H1 (cell line): ENCODE measurements around the gene TPRA1. TPM values are rescaled to one million over a fixed set of nuclear protein-coding genes. Genes with fewer than 3 reads are reported as not detected.

Experiments used
- CTCF ChIA-PET: fragments of 300-600 bp; sonication (Branson Sonifier 250); formaldehyde crosslinking; loops from one replicate; lab custom pipeline; 2021; ENCODE audit not compliant: partially characterized antibody; lab: Charles Lee
- POLR2A ChIA-PET: fragments of 300-600 bp; sonication (Branson Sonifier 250); formaldehyde crosslinking; loops from one replicate; lab custom pipeline; 2021; ENCODE audit warnings: inconsistent platforms; ENCODE audit not compliant: partially characterized antibody; lab: Charles Lee
- DNase-seq, 2 experiments: peaks; one replicate each; pipeline versions ENCODE4 v3.0.0 to v3.0.0-alpha.2; 2010 to 2022; ENCODE audit warnings: low spot score in 2 of 2, low read depth in 1 of 2, mixed read lengths in 1 of 2
- FAIRE-seq: peaks from 2 replicates; lab custom pipeline; 2011; peaks lifted over from hg19 to GRCh38; lab: Jason Lieb, UNC
- H2AFZ ChIP-seq: 2 replicates; pipeline ENCODE4 v1.8.1; 2012; ENCODE audit warnings: low read length, inconsistent platforms
- H2AK5ac ChIP-seq: 2 replicates; pipeline ENCODE4 v1.6.1; 2013; ENCODE audit warnings: low read depth, low read length
- H2BK120ac ChIP-seq: replicated peaks from 2 replicates; pipeline ENCODE3; 2013; ENCODE audit warnings: low read depth, low read length, inconsistent platforms
- H2BK12ac ChIP-seq: 2 replicates; pipeline ENCODE4 v1.6.1; 2013; ENCODE audit warnings: low read depth, low read length
- H2BK15ac ChIP-seq: 2 replicates; pipeline ENCODE4 v1.6.1; 2013; ENCODE audit warnings: low read length
- H2BK20ac ChIP-seq: 2 replicates; pipeline ENCODE4 v1.6.1; 2013; ENCODE audit warnings: low read length
- H2BK5ac ChIP-seq: 2 replicates; pipeline ENCODE4 v1.6.1; 2013; ENCODE audit warnings: low read depth, low read length
- H3K14ac ChIP-seq: 2 replicates; pipeline ENCODE4 v1.6.1; 2013; ENCODE audit warnings: inconsistent platforms; ENCODE audit not compliant: insufficient read length
- H3K18ac ChIP-seq: 2 replicates; pipeline ENCODE4 v1.6.1; 2013; ENCODE audit warnings: low read length; ENCODE audit errors: extremely low read depth
- H3K23ac ChIP-seq: 2 replicates; pipeline ENCODE4 v1.6.1; 2013; ENCODE audit warnings: inconsistent platforms; ENCODE audit not compliant: insufficient read length
- H3K23me2 ChIP-seq: 2 replicates; pipeline ENCODE4 v1.6.1; 2013; ENCODE audit warnings: low read depth, low read length
- H3K27ac ChIP-seq: 2 replicates; pipeline ENCODE4 v1.6.1; 2011; ENCODE audit warnings: low read depth, low read length, inconsistent platforms
- H3K27me3 ChIP-seq, 4 experiments: replicated peaks in 1 of 4; 1 replicate in 1 of 4; 2 replicates in 3 of 4; pipeline versions ENCODE4 v1.6.1 to v1.8.1; 2011 to 2013; ENCODE audit warnings: low read length in 3 of 4, mild to moderate bottlenecking in 3 of 4, inconsistent platforms in 2 of 4, mixed read lengths in 2 of 4, moderate library complexity in 1 of 4; ENCODE audit not compliant: control insufficient read depth in 3 of 4, insufficient read depth in 3 of 4; ENCODE audit errors: extremely low read depth in 1 of 4
- H3K36me3 ChIP-seq, 4 experiments: 2 replicates each; pipeline versions ENCODE4 v1.6.1 to v1.8.1; 2011 to 2013; ENCODE audit warnings: mild to moderate bottlenecking in 4 of 4, low read length in 3 of 4, moderate library complexity in 2 of 4, control low read depth in 1 of 4, inconsistent platforms in 1 of 4; ENCODE audit not compliant: insufficient read depth in 4 of 4, control insufficient read depth in 2 of 4
- H3K4ac ChIP-seq: replicated peaks from 2 replicates; pipeline ENCODE3; 2013; ENCODE audit warnings: low read length, low read depth, mixed read lengths, inconsistent platforms; ENCODE audit not compliant: insufficient read length
- H3K4me1 ChIP-seq, 4 experiments: replicated peaks in 1 of 4; 1 replicate in 1 of 4; 2 replicates in 3 of 4; pipeline versions ENCODE4 v1.6.1 to v1.8.1; 2011 to 2013; ENCODE audit warnings: low read length in 3 of 4, inconsistent platforms in 2 of 4, mixed read lengths in 1 of 4; ENCODE audit not compliant: insufficient read depth in 4 of 4, control insufficient read depth in 3 of 4
- H3K4me2 ChIP-seq, 2 experiments: 2 replicates each; pipeline versions ENCODE4 v1.6.1 to v1.8.1; 2011 to 2013; ENCODE audit warnings: low read depth in 2 of 2, low read length in 2 of 2, control low read depth in 1 of 2, inconsistent platforms in 1 of 2, mild to moderate bottlenecking in 1 of 2; ENCODE audit not compliant: insufficient read depth in 1 of 2
- H3K4me3 ChIP-seq, 4 experiments: fragments of 200-600, 300-600 bp in 1 of 4; sonication (generic), shearing (Covaris generic), sonication (Bioruptor Twin) in 1 of 4; 2 replicates each; pipeline versions ENCODE4 v1.5.1 to v1.8.1; 2011 to 2016; ENCODE audit warnings: low read length in 4 of 4, low read depth in 3 of 4, control low read depth in 2 of 4, inconsistent platforms in 2 of 4, mild to moderate bottlenecking in 2 of 4, mixed read lengths in 1 of 4, moderate library complexity in 1 of 4; ENCODE audit not compliant: insufficient read depth in 2 of 4; ENCODE audit errors: extremely low read depth in 1 of 4
- H3K56ac ChIP-seq: replicated peaks from 2 replicates; pipeline ENCODE3; 2013; ENCODE audit warnings: low read depth, mild to moderate bottlenecking, mixed read lengths, low read length, inconsistent platforms; ENCODE audit not compliant: insufficient read length
- H3K79me1 ChIP-seq: 2 replicates; pipeline ENCODE4 v1.6.1; 2013; ENCODE audit warnings: low read depth, low read length, control low read depth
- H3K79me2 ChIP-seq, 2 experiments: 2 replicates each; pipeline versions ENCODE4 v1.6.1 to v1.8.1; 2012 to 2013; ENCODE audit warnings: low read length in 2 of 2, mild to moderate bottlenecking in 2 of 2, inconsistent platforms in 1 of 2; ENCODE audit not compliant: insufficient read depth in 2 of 2, control insufficient read depth in 1 of 2
- H3K9ac ChIP-seq, 4 experiments: replicated peaks in 1 of 4; 1 replicate in 1 of 4; 2 replicates in 3 of 4; pipeline versions ENCODE4 v1.6.1 to v1.8.1; 2011 to 2013; ENCODE audit warnings: low read depth in 3 of 4, low read length in 3 of 4, control low read depth in 2 of 4, mild to moderate bottlenecking in 2 of 4, moderate library complexity in 2 of 4, inconsistent platforms in 1 of 4; ENCODE audit errors: extremely low read depth in 1 of 4
- H3K9me3 ChIP-seq, 2 experiments: 2 replicates each; pipeline versions ENCODE4 v1.6.1 to v1.8.1; 2012 to 2013; ENCODE audit warnings: mild to moderate bottlenecking in 2 of 2, moderate library complexity in 2 of 2, control low read depth in 1 of 2, inconsistent platforms in 1 of 2, low read depth in 1 of 2, low read length in 1 of 2, mixed read lengths in 1 of 2; ENCODE audit not compliant: insufficient read depth in 2 of 2
- H4K20me1 ChIP-seq, 2 experiments: replicated peaks in 1 of 2; 2 replicates each; pipeline versions ENCODE3 to v1.8.1; 2011 to 2013; ENCODE audit warnings: inconsistent platforms in 2 of 2, low read length in 2 of 2, mild to moderate bottlenecking in 1 of 2; ENCODE audit not compliant: insufficient read depth in 2 of 2, control insufficient read depth in 1 of 2
- H4K5ac ChIP-seq: 2 replicates; pipeline ENCODE4 v1.6.1; 2013; ENCODE audit warnings: low read length, low read depth, mixed read lengths, inconsistent platforms; ENCODE audit not compliant: insufficient read length
- H4K8ac ChIP-seq: 2 replicates; pipeline ENCODE4 v1.8.0; 2013; ENCODE audit warnings: mild to moderate bottlenecking, moderate library complexity, low read length, inconsistent platforms; ENCODE audit not compliant: insufficient read depth; ENCODE audit errors: extremely low read depth
- H4K91ac ChIP-seq: replicated peaks from 2 replicates; pipeline ENCODE3; 2013; ENCODE audit warnings: low read length, mixed read lengths, inconsistent platforms; ENCODE audit not compliant: insufficient read length
- BACH1 ChIP-seq: IDR thresholded peaks from 2 replicates; pipeline ENCODE4 v1.6.1; 2012; ENCODE audit warnings: low read length, improper control_type of control experiment
- EGR1 ChIP-seq: IDR thresholded peaks from 2 replicates; pipeline ENCODE4 v1.6.1; 2011; ENCODE audit warnings: low read depth, low read length, borderline replicate concordance
- SAP30 ChIP-seq: fragments of 300-600 bp; sonication (generic); IDR thresholded peaks from 2 replicates; pipeline ENCODE4 v1.7.1; 2012; ENCODE audit warnings: low read length, moderate library complexity, mild to moderate bottlenecking, inconsistent platforms; ENCODE audit not compliant: insufficient read depth, insufficient replicate concordance
- SIRT6 ChIP-seq: IDR thresholded peaks from one replicate; pipeline ENCODE4 v1.7.1; 2012; ENCODE audit warnings: low read length, inconsistent platforms
- SIX5 ChIP-seq: IDR thresholded peaks from 2 replicates; pipeline ENCODE4 v1.6.1; 2011; ENCODE audit warnings: mild to moderate bottlenecking, low read depth, low read length
- SP2 ChIP-seq: IDR thresholded peaks from 2 replicates; pipeline ENCODE4 v1.6.1; 2012; ENCODE audit warnings: mild to moderate bottlenecking, low read length, inconsistent platforms
- SP4 ChIP-seq: IDR thresholded peaks from 2 replicates; pipeline ENCODE4 v1.6.1; 2012; ENCODE audit warnings: low read length, inconsistent platforms
- TCF12 ChIP-seq: IDR thresholded peaks from 2 replicates; pipeline ENCODE4 v1.6.1; 2011; ENCODE audit warnings: low read depth, mild to moderate bottlenecking, low read length
- WGBS, 2 experiments: shearing (Covaris generic) in 1 of 2; methylation state at CpG; one replicate each; pipeline versions ENCODE4 v1.1.6 to v1.1.7; 2013 to 2015; ENCODE audit warnings: low lambda C conversion rate in 2 of 2, mixed read lengths in 2 of 2, inconsistent platforms in 1 of 2, low coverage in 1 of 2, missing lambda C conversion rate in 1 of 2; ENCODE audit not compliant: insufficient replicate concordance in 2 of 2, insufficient coverage in 1 of 2, insufficient read length in 1 of 2; ENCODE audit errors: extremely low coverage in 1 of 2, missing lambda C conversion rate in 1 of 2; 5-methylcytosine and 5-hydroxymethylcytosine counted together
- polyA plus RNA-seq, 7 experiments: library from polyadenylated mRNA; depleted of rRNA in 3 of 7; stranded (reverse) in 5 of 7; unstranded in 2 of 7; fragments of >200 nt in 5 of 7; fragments of 200-250 nt in 2 of 7; gene quantifications; 1 replicate in 5 of 7; 2 replicates in 1 of 7; 4 replicates in 1 of 7; pipeline versions ENCODE4 v1.2.1 to v1.2.3, GENCODE V29; 2011 to 2013; ENCODE audit warnings: missing spikeins in 2 of 7, mixed read lengths in 2 of 7
- total RNA-seq: library from RNA; stranded (reverse); fragmentation: NEBNext Ultra II Directional; extraction: Animal tissue kit (Norgen Biotek cat#: 25700); gene quantifications from 2 replicates; pipeline ENCODE4 v1.2.1, GENCODE V29; 2021
- TF ChIP-seq, protein P1 (sequence below): IDR thresholded peaks from 2 replicates; pipeline ENCODE4 v1.6.1; 2012; ENCODE audit warnings: inconsistent platforms
- TF ChIP-seq, protein P2 (sequence below): IDR thresholded peaks from 2 replicates; pipeline ENCODE4 v1.6.1; 2011; ENCODE audit warnings: low read length, improper control_type of control experiment
- TF ChIP-seq, protein P3 (sequence below): IDR thresholded peaks from 2 replicates; pipeline ENCODE4 v1.6.1; 2011; ENCODE audit warnings: low read depth, mild to moderate bottlenecking, low read length; ENCODE audit not compliant: insufficient read depth

TPRA1 gene
- total and polyA plus RNA-seq, 2 of the 8 experiments (the other 6 are each of a cell fraction or from before 2014, with no cell fraction given), result 18.8 to 38.5 TPM

DNA sequence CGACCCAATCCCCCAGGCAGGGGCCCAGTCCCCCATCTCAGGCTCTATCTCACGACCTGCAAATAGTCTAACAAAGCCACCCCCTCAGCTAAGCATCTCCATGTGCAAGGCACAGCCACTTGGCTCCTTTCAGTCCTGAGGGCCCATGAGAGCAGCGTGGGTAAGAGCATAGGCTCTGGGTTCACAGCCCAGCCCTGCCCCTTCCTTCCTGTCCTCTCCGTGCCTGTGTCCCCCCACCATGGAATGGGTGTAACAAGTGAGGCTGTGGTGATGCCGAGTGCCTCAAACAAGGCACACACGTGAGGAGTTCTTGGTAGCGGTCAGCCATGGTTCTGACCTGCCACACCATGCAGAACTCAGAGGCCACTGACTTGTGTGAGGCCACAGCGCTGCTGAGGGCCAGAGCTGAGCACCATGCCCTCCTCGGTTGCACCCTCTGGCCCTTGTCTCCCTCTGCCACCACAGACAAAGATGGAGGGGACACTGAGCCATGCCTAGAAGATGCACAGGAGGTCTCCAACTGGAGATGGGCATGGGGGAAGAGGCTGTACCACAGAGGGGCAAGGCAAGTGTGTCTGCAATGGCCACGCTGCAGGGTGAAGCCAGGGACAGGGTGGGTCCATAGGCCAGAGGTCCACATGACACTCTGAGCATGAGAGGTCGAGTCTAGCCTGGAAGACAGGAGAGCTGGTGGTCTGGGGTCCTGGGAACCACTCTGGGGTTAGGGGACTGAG, 10.0 kb downstream of the TPRA1 start:
- H4K91ac ChIP-seq, result no peak overlapping the region
- POLR2A ChIA-PET, result interaction anchor here (1.6 kb wide), 2 partner anchors 11 to 18 kb away, joined by 3 to 9 read pairs; partner anchors contain the start of gene MCM2
- no peak overlapping the region for H2BK20ac ChIP-seq
- H3K23ac ChIP-seq, result no peak overlapping the region
- no peak overlapping the region for H3K56ac ChIP-seq
- peaks cover 0 to 3% of the 10 kb centered on the region in 2 experiments; a peak in 1 of 4 replicates for H3K79me2 ChIP-seq
- no peaks in the 10 kb centered on the region for H3K23me2 ChIP-seq
- no peak overlapping the region for H3K4me3 ChIP-seq
- no peak overlapping the region for H4K8ac ChIP-seq
- no peak overlapping the region for H3K14ac ChIP-seq
- TF ChIP-seq TCF12, result no peak
- TF ChIP-seq SAP30, result no peak
- TF ChIP-seq, protein P1, sequence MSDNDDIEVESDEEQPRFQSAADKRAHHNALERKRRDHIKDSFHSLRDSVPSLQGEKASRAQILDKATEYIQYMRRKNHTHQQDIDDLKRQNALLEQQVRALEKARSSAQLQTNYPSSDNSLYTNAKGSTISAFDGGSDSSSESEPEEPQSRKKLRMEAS, result no peak
- TF ChIP-seq SIRT6, result no peak
- TF ChIP-seq BACH1, result no peak
- TF ChIP-seq SP4, result no peak
- TF ChIP-seq, protein P2, sequence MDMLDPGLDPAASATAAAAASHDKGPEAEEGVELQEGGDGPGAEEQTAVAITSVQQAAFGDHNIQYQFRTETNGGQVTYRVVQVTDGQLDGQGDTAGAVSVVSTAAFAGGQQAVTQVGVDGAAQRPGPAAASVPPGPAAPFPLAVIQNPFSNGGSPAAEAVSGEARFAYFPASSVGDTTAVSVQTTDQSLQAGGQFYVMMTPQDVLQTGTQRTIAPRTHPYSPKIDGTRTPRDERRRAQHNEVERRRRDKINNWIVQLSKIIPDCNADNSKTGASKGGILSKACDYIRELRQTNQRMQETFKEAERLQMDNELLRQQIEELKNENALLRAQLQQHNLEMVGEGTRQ, result no peak
- TF ChIP-seq SP2, result no peak
- TF ChIP-seq EGR1, result no peak
- TF ChIP-seq SIX5, result no peak
- TF ChIP-seq, protein P3, sequence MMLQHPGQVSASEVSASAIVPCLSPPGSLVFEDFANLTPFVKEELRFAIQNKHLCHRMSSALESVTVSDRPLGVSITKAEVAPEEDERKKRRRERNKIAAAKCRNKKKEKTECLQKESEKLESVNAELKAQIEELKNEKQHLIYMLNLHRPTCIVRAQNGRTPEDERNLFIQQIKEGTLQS, result no peak
- H3K4ac ChIP-seq, result no peak overlapping the region
- no peaks in the 10 kb centered on the region for H3K27me3 ChIP-seq
- WGBS, 2 experiments, result 90% methylated on average over 11 of the region's 11 CpGs; no CpG with 5 or more reads in 1 of the 2 experiments
- H3K79me1 ChIP-seq, result no peaks in the 10 kb centered on the region; the same call in 1 of the 2 replicates
- CTCF ChIA-PET, result interaction anchor here (1.5 kb wide), 1 partner anchor 9 kb away, joined by 4 read pairs; the partner anchor contains the start of gene TPRA1
- H2BK5ac ChIP-seq, result no peak overlapping the region; the same call in 1 of the 2 replicates
- H3K36me3 ChIP-seq, result no peaks in the 10 kb centered on the region; a peak in 1 of 8 replicates
- DNase-seq (no peak), FAIRE-seq (no peak)
- H3K4me2 ChIP-seq, result no peak overlapping the region
- no peak overlapping the region for H4K5ac ChIP-seq
- H3K9me3 ChIP-seq, result no peaks in the 10 kb centered on the region
- no peak overlapping the region for H2BK15ac ChIP-seq
- no peak overlapping the region for H2BK120ac ChIP-seq
- H2AK5ac ChIP-seq, result no peak overlapping the region
- H3K27ac ChIP-seq, result no peak overlapping the region
- H3K9ac ChIP-seq, result no peak overlapping the region
- H2BK12ac ChIP-seq, result no peak overlapping the region
- H2AFZ ChIP-seq, result no peak overlapping the region
- no peak overlapping the region for H3K18ac ChIP-seq
- H4K20me1 ChIP-seq, result peaks cover 0 to 7% of the 10 kb centered on the region in 2 experiments
- H3K4me1 ChIP-seq, result no peaks in the 10 kb centered on the region
